Choroid plexus epithelial cell (primary cell): ENCODE results near the gene LLPH.

Source experiments
- DNase-seq: peaks from one replicate; pipeline ENCODE4 v3.0.0-alpha.2; 2010; ENCODE audit warnings: low read depth
- H3K4me3 ChIP-seq: 2 replicates; pipeline ENCODE4 v1.5.1; 2011; ENCODE audit warnings: low read depth, mild to moderate bottlenecking, control low read depth, low read length, moderate library complexity
- CTCF ChIP-seq: conservative IDR thresholded peaks from 2 replicates; pipeline ENCODE4 v1.5.1; 2011; ENCODE audit warnings: low read depth, mild to moderate bottlenecking, control low read depth, inconsistent platforms, low read length, moderate library complexity

The LLPH gene

GRCh38 chr12:66071549-66071948 is 59.0 kb downstream of the LLPH start:
- no peak for DNase-seq
- no peak overlapping the region for H3K4me3 ChIP-seq
- TF ChIP-seq CTCF = no peak

GRCh38 chr12:66070378-66071120 is 60.0 kb downstream of the LLPH start:
- no peak for DNase-seq
- H3K4me3 ChIP-seq = no peak overlapping the region
- TF ChIP-seq CTCF = no peak

- DNase-seq = no peak
- H3K4me3 ChIP-seq = no peak overlapping the region
- TF ChIP-seq CTCF = no peak
Observed at GRCh38 chr12:66066929-66067523, 63.5 kb downstream of the LLPH start.
